Astrocyte of the cerebellum (primary cell): Measurements from ENCODE around the gene TFDP1.

Source experiments
- DNase-seq: peaks from one replicate; pipeline ENCODE4 v3.0.0-alpha.2; 2011; ENCODE audit warnings: low read depth
- H3K4me3 ChIP-seq: 2 replicates; pipeline ENCODE4 v1.5.1; 2011; ENCODE audit warnings: mild to moderate bottlenecking, low read depth, low read length, moderate library complexity
- CTCF ChIP-seq: IDR thresholded peaks from 2 replicates; pipeline ENCODE4 v1.5.1; 2012; ENCODE audit warnings: low read length, low read depth, moderate library complexity, mild to moderate bottlenecking; ENCODE audit errors: missing control alignments
- in situ Hi-C: cut with HindIII; loops from 2 replicates; pipeline ENCODE4 v1.10.0; 2017; ENCODE audit warnings: low sequenced_read_pairs

Gene TFDP1

DNA sequence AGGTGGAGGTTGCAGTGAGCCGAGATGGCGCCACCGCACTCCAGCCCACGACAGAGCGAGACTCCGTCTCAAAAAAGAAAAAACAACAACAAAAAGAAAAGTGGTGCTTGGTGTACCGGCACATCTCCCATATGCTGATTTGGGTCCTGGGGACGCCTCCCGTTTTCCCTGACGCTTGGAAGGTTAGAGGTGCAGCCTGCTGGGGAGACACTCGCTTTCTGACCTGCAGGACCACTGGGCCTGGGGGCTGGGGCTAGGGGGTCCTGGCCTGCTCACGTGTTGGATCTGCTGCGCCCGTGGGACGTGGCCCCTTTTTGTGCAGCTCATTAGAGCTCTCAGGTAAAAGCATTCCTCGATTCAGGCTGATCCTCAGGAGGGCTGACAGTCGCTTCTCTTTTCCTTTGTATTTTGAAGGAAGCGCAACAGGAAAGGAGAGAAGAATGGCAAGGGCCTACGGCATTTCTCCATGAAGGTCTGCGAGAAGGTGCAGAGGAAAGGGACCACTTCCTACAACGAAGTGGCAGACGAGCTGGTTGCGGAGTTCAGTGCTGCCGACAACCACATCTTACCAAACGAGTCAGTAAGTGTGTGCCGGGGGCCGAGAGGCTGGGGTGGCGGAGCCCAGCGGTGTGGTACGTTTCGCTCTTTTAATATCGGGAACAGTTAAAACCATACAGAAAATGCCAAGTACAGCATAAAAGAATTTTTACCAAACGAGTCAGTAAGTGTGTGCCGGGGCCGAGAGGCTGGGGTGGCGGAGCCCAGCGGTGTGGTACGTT, 48.3 kb downstream of the TFDP1 start:
- no peak for DNase-seq
- TF ChIP-seq CTCF = no peak
- in situ Hi-C loops = no loop called here

GRCh38 chr13:113633485-113633873, 48.9 kb downstream of the TFDP1 start:
- in situ Hi-C loops = no loop called here
- no peak for TF ChIP-seq CTCF
- no peak overlapping the region for H3K4me3 ChIP-seq
- no peak for DNase-seq

More for the DNA sequence above, 48.3 kb downstream of the TFDP1 start:
- no peak overlapping the region for H3K4me3 ChIP-seq

GRCh38 chr13:113634279-113635047, 49.9 kb downstream of the TFDP1 start:
- in situ Hi-C loops = no loop called here
- DNase-seq = no peak
- no peak overlapping the region for H3K4me3 ChIP-seq
- TF ChIP-seq CTCF = no peak

DNA sequence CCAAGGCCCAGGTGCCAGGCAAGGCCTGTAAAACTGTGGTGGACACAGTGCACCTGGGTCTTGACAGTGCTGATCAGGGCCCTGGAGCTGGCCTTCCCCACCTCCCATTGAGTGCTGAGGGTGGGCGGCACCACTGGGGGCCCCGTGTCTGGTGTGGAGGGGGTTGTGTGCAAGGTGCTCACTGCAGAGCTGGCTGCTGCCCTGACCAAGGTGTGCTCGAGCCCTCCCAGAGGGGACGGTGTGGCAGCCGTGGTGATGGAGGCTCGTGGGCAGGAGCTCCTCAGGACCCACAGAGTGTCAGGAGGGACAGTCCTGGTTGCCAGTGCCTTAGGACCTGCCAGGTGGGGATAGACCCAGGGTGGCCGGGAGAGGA, 50.5 kb downstream of the TFDP1 start:
- no peak for DNase-seq
- in situ Hi-C loops = no loop called here
- TF ChIP-seq CTCF = no peak
- no peak overlapping the region for H3K4me3 ChIP-seq

GRCh38 chr13:113635709-113636108, 51.2 kb downstream of the TFDP1 start:
- no peak for DNase-seq
- TF ChIP-seq CTCF = no peak
- in situ Hi-C loops = no loop called here
- no peak overlapping the region for H3K4me3 ChIP-seq

- no peak for DNase-seq
- no peak overlapping the region for H3K4me3 ChIP-seq
- no peak for TF ChIP-seq CTCF
- in situ Hi-C loops = no loop called here
These were observed 51.9 kb downstream of the TFDP1 start for GRCh38 chr13:113636266-113636963.
